GM21528 (cell line): Measurements from ENCODE around the gene SRM.
A peak's percentile ranks its signal among the peaks of the same experiment; 100 is the strongest.
"Not testable (repeated sequence)": the region's sequence is repeated elsewhere in the genome, so short reads cannot be mapped to it uniquely, and the experiment has no call there.

ENCODE experiments used
- ATAC-seq: cut with Tn5 transposase; IDR thresholded peaks from one replicate; pipeline ENCODE4 v1.9.1; 2021; ENCODE audit warnings: mild to moderate bottlenecking, moderate library complexity; ENCODE audit not compliant: unreplicated experiment, low FRiP score

SRM gene

GRCh38 chr1:11065796-11066195 is 6.0 kb upstream of the SRM start:
- ATAC-seq: no peak

DNA sequence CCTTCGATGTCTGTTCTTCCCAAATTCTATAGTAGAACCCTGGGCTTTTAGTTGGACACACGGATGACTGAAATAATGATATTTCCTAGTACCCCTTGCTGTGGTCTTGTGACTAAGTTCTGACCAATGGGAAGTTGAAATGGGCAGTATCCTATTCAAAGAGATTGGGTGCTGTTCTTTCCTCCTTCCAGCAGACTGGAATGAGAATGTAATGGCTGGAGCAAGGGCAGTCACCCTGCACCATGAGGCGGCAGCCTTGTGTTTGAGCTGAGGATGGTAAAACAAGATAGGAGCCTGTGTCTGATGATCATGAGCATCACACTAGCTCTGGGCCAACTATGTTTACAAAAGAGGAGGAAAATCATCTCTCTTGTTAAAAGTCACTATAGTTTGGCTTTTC is 5.1 kb upstream of the SRM start:
- no peak for ATAC-seq

- ATAC-seq: not testable (repeated sequence)
Measured at GRCh38 chr1:11063937-11064537, 4.2 kb upstream of the SRM start.

DNA sequence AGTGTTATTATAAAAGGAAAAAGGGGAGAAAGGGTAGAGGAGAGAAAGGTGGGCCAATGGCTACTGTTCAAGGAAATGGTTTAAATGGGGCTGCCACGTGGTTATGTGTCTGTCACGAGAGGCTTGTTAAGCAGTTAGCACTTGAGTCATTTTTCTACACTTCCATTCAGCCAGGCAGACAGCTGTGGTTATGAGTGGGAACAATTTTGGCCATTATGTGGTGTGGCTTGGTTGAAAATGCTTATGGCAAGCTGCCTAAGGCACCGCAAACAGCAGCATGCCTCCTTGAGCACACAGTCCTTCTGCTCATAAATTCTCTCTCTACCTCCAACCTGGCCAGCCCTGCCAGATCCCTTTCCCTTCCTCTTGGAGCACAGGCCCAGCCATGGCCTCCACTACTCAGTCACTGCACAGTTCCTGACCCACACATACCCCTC is 3.2 kb upstream of the SRM start:
- ATAC-seq: no peak

- no peak for ATAC-seq
Measured at GRCh38 chr1:11061652-11062365, 2.0 kb upstream of the SRM start.

- peak; percentile 16 for ATAC-seq
Measured at GRCh38 chr1:11059155-11059967, 457 bp downstream of the SRM start.

DNA sequence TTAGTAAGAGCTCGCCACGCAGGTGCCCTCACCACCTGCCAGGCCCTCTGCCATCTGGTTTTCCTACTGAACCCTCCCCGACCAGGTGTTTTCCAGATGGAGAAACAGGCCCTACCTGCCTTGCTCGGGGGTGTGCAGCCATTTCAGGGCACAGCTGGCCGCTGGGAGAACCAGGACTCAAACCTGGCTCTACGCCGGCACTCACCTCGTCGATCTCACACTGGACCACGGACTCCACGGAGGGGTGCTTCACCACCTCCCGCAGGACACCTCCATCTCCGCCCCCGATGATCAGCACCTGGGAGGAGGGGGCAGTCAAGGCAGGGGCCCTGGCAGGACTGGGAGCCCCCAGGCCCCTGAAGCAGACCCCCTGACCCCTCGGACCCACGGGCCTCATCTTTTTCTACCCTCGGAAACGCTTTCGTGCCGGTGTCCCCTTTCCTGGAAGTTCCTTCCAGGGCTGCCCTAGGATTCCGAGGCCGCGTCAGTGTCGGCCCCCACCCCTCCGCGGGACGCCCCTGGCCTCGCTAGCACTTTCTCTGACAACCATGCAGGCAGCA is 1.1 kb downstream of the SRM start:
- ATAC-seq: no peak

- no peak for ATAC-seq
Measured at GRCh38 chr1:11058026-11058425, 1.8 kb downstream of the SRM start.

- no peak for ATAC-seq
Measured at GRCh38 chr1:11057477-11057876, 2.3 kb downstream of the SRM start.

DNA sequence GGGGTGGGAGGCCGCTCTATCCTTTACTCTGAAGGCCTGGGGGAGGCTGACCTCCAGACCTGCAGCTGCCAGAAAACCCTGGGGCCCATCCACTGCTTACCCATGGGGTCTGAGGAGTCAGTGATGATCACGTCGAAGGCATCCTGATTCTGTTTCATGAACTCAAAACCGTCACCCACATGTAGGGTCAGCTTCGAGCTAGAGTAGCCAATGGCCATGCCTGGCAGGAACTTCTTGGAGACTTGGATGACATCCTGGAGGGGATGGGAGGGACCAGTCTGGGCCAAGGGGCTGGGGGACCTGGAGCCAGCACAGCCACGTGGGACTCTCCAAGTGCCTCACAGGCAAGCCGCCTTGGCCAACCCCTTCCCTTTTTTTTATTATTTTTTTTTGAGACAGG is 3.3 kb downstream of the SRM start:
- no peak for ATAC-seq

DNA sequence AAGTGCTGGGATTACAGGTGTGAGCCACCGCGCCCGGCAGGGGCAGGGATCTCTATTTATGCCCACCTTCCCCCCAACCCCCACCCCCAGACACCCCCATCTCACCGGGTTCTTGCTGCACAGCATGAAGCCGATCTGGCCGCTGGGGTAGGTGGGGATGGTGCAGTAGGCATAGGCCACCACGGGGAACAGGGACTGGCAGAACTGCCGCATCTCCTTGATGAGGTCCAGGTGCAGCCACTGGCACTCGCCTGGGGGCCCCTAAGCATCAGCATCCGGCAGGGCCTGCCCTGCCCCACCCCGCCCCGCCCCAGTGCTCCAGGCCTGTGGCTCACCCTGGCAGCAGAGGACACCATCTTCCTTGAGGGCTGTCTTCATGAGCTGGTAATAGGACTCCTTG is 4.1 kb downstream of the SRM start:
- no peak for ATAC-seq

- ATAC-seq: no peak
Measured at GRCh38 chr1:11054666-11055065, 5.2 kb downstream of the SRM start.

GRCh38 chr1:11054181-11054580 is 5.6 kb downstream of the SRM start:
- ATAC-seq: no peak

DNA sequence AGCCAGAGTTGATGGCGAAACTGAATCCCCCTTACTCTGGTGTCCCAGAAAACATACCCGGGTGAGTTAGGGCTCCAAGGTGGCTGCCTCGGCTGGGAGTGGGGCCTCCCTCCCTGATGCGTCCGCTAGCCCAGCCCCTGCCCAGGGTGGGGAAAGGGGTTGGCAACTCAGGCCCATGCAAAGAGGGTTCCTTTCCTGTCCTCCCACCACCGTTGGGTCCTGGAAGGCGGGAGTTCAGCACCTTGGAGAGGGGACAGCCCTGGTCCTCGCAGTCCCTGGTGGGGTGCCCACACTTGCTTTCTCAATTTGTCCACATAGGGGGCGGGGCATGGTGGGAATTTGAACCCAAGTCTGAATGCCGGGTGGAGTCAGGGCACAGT is 6.1 kb downstream of the SRM start:
- ATAC-seq: no peak

GRCh38 chr1:11052839-11053757 is 6.7 kb downstream of the SRM start:
- no peak for ATAC-seq

DNA sequence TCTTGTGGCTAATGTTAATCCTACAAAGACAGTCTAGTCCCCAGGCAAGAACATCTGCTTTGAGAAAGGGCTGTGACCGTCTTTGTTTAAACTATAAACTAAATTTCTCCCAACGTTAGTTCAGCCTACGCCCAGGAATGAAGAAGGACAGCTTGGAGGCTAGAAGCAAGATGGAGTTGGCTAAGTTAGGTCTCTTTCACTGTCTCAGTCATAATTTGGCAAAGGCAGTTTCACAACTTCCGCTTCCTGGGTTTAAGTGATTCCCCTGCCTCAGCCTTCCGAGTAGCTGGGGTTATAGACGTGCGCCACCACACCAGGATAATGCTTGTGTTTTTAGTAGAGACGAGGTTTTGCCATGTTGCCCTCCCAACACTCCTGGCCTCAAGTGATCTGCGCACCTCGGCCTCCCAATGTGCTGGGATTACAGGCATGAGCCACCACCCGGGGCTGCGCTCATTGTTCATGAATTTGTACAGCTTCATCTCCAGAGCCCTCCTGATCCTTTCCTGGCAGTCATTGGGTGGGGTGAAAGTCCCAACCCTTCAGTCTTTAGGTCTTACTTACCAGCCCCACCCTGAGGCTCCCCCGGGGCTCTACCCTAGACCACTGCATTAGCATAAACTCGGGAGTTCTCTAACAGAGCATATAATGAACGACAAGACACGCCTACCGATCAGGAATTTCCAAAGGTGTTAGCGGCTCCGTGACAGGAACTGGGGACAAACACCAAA is 7.9 kb downstream of the SRM start:
- no peak for ATAC-seq

DNA sequence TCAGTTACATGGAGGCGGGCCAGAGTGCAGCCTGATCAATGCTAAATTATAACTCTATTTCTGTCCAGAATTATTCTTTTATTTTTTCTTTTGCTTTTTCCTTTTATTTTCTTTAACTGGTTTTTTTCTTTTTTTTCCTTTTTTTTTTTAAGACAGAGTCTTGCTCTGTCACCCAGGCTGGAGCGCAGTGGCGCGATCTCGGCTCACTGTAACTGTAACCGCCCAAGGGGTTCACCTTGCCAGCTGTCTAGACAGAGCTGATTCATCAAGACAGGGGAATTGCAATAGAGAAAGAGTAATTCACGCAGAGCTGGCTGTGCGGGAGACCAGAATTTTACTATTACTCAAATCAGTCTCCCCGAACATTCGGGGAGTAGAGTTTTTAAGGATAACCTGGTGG is 8.7 kb downstream of the SRM start:
- ATAC-seq: not testable (repeated sequence)

GRCh38 chr1:11046625-11047365 is 13.0 kb downstream of the SRM start, which contains the start of gene MASP2:
MASP2 (minus strand) TSS chr1:11047239; CDS start chr1:11047207, 32 bp downstream.
- no peak for ATAC-seq

GRCh38 chr1:11046270-11046566 is 13.6 kb downstream of the SRM start:
- no peak for ATAC-seq
